Dermis blood vessel endothelial cell (primary cell): ENCODE measurements around the gene TUFT1. TPM values are rescaled to one million over a fixed set of nuclear protein-coding genes. Genes with fewer than 3 reads are reported as not detected.
A peak's percentile ranks its signal among the peaks of the same experiment; 100 is the strongest.

Experiments
- DNase-seq: peaks from one replicate; pipeline ENCODE4 v3.0.0; 2010
- total RNA-seq: library from RNA; depleted of rRNA; stranded (reverse); fragments of >200 nt; gene quantifications from 2 replicates; pipeline ENCODE4 v1.2.3, GENCODE V29; 2014

TUFT1 gene
- total RNA-seq, 1 donor from 2014 or later, result 8.2 TPM

GRCh38 chr1:151539321-151540020 lies 638 bp upstream of the TUFT1 start:
- peak; percentile 87 for DNase-seq

GRCh38 chr1:151540982-151541377 lies 871 bp downstream of the TUFT1 start:
- DNase-seq, result peak; percentile 23

GRCh38 chr1:151541752-151542151 lies 1.6 kb downstream of the TUFT1 start:
- no peak for DNase-seq

DNA sequence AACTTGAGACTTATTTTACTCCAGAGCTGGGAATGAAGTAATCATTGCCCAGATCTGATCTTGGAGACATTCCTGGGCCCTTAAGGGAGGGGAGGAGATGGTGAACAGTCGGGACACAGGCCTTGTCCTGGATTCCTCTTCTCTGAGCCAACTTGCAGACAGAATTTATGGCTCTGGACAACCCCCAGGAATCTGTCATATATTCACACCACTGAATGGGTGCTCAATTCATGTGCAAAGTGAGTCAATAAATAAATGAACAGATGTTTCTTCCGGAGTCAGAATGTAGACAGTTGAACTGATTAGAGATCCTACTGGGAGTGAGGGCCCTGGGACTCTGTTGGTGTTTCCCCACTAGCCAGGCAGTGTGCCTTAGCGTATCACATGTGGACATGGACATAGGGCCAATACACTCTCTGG lies 2.6 kb downstream of the TUFT1 start:
- no peak for DNase-seq

DNA sequence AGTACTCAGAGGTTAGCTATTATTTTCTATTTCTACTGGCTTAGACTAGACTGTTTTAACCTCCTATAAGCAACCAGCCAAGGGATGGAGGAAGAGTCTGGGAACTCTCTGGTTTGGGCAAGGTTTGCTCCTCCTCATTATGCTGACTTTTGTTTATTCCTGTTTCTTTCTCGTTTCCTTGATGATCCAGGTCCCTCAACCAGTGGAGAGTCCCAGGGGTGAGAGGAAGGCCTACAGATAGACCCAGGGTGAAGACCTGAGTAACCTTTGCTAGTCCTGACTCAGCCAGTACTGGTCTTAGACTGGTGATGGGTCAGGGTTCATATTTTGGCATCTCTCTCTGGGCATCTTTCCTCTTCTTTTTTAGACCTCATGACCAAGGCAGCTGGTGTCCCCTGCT lies 5.4 kb downstream of the TUFT1 start:
- no peak for DNase-seq

- no peak for DNase-seq
Observed at GRCh38 chr1:151546011-151546925, 6.2 kb downstream of the TUFT1 start.

- peak; percentile 89 for DNase-seq
Observed at GRCh38 chr1:151547119-151547899, 7.2 kb downstream of the TUFT1 start.

DNA sequence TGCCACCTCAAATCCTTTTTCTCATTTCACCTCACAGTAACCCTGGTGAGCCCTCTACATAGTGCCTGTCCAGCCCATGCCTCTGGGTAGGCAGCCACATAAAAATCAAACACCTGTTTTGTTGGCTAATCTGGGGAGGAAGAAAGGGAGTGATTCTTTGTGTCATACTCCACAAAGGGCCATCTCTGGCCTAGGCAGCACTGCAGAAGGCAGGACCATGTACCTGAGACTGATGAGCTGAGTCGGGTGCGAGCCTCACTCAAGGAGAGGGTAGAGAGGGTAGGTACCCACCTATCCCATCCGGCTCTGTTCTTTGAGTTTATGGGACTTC lies 7.8 kb downstream of the TUFT1 start:
- no peak for DNase-seq

DNA sequence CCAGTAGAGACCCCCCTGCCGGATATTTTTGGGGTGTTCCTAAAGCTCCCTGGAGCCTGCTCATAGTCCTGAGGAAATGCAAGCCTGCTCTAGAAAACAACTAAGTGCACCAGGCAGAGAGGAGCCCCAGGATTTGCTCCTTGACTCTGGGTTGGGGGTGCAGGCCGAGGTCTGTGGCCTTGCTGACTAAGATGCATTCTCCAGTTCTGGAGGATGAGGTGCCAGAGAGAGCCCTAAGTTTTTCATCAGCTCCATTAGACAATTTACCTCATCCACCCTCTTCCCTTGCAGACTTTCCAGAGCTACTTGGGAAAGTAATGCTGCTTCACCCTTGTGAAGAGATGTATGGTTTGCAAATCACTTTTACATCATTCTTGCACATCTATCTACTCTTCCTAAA lies 9.1 kb downstream of the TUFT1 start:
- no peak for DNase-seq

DNA sequence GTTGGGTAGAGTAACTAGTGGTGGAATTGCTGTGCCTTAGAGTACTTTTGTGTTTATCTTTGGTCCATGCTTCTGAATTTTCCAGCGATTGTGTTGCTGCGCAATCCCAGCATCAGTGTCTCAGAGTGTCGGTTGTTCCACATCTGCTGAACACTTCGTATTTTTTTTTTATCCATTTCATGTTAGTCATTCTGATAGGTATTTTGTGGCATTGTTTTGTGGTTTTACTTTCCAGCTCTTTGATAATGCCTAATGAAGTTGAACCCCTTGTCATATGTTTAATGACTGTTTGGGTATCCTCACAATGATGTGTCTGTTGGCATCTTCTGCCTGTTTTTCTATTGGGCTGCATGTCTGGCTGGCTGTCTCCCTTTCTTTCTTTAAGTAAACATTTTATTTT lies 13.6 kb downstream of the TUFT1 start:
- no peak for DNase-seq

GRCh38 chr1:151556052-151556451 lies 15.9 kb downstream of the TUFT1 start:
- DNase-seq, result no peak

GRCh38 chr1:151562661-151563060 lies 22.6 kb downstream of the TUFT1 start:
- DNase-seq, result no peak

DNA sequence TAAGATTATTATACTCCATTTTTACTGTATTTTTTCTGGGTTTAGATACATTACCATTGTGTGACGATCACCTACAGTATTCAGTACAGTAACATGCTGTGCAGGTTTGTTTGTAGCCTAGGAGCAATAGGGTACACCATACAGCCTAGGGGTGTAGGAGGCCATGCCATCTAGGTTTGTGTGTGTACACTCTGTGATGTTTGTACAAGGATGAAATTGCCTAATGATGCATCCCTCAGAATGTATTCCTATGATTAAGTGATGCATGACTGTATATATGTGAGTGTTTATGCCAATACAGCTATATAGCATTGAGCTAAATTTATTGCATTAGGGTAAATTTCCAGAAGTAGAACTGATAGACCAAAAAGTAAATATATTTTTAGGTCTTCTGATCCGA lies 23.3 kb downstream of the TUFT1 start:
- no peak for DNase-seq

DNA sequence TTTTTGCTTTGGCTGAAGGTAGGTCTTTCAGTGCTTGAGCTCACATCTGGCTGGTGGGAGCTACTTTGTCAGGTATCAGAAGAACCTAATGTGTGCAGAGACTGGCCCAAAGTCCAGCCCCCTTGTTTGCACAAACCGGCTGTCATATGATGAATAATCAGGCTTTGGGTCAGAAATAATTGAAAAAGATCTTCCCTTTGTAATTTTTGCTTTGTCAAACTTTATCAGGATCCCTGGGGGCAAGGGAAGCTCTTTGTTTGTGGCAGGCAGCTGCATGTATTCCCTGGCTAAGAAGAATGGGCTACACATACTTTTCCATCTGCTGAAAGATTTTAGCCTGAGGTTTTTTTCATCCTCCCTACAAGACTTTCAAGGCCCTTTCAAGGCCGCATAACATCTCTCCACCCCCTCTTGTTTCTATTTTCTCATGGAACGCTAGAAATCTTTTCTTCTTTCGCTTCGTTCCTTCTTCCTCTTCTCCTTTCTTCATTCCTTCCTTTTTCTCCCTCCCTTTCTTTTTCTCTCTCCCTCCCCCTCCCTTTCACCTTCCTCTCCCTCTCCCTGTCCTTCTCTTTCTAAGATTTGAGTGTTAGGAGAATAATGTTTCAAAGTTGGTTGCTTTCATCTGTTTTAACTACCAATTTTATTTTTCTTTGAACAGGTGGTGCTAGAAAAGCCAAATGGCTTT lies 25.5 kb downstream of the TUFT1 start:
- DNase-seq, result no peak

- no peak for DNase-seq
Observed at GRCh38 chr1:151568626-151569088, 28.5 kb downstream of the TUFT1 start.

DNA sequence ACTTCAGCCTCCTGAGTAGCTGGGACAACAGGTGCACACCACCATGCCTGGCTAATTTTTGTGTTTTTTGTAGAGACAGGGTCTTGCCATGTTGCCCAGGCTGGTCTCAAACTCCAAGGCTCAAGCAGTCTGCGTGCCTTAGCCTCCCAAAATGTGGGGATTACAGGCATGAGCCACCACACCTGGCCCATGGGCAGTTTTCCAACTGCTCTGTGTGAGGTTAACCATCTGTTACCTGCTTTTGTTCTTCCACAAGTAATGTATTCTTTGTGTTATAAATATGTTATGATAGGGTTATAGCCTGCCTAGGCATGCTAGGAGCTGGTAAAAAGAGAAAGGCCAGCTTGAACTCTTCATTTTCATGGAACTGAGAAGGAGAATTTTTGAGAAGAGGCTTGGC lies 30.7 kb downstream of the TUFT1 start:
- no peak for DNase-seq

DNA sequence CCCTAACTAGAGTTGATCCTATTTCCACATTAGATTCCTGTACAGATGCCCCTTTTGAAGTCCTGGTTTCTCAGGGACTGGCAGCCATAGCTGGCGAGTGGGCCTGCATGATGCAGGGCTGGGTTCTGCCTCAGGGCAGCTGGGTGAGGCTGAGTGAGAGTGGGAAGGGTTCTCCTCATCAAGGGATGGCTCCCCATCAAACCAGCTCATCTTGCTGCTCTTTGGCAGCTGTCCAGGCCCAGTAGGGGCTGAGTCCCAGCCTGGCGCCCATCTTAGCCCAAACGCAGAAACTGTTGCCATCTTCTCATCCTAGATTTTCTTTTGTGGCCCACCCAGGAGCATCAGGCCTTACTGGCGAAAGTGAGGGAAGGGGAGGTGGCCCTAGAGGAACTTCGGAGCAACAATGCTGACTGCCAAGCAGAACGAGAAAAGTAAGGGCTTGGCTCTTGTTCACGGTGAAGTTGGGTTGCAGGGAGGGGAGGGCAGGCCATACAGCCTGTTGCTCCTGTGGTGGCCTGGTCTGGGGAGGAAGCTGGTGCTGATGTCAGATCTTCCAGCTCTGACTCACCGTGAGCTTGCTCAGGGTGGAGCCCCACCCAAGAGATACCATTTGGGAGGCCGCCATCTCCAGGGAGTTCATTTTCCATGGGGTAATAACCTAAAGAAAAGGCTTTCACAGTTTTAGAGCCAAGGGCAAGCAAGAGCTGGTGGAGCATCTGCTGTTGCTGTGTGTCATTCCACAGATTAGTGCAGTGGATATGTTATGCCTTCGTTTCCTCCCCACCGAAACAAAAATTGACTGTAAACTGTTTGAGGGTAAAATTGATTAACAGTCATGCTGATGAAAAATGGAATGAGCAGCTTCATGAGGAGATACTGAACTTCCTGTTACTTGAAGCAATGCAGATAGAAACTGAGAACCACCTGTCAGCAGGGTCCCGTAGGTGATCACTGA lies 34.7 kb downstream of the TUFT1 start:
- peak; percentile 27 for DNase-seq

DNA sequence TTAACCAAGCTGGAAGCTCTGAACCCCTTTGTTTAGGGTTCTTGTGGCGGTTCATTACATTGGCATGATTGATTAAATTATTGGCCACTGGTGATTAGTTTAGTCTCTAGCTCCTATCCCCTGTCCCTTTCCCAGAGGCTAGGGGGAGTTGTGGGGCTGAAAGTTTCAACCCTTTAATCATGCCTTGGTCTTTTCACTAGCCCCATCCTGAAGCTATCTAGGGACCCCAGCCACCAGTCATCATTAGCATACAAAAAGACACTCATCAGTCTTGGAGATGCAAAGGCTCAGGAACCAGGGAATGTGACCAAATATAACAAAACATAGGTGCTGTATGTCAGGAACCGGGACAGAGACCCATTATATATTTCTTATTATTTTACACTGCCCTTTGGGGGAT lies 37.1 kb downstream of the TUFT1 start:
- DNase-seq, result no peak

GRCh38 chr1:151578941-151579340 lies 38.8 kb downstream of the TUFT1 start:
- no peak for DNase-seq

DNA sequence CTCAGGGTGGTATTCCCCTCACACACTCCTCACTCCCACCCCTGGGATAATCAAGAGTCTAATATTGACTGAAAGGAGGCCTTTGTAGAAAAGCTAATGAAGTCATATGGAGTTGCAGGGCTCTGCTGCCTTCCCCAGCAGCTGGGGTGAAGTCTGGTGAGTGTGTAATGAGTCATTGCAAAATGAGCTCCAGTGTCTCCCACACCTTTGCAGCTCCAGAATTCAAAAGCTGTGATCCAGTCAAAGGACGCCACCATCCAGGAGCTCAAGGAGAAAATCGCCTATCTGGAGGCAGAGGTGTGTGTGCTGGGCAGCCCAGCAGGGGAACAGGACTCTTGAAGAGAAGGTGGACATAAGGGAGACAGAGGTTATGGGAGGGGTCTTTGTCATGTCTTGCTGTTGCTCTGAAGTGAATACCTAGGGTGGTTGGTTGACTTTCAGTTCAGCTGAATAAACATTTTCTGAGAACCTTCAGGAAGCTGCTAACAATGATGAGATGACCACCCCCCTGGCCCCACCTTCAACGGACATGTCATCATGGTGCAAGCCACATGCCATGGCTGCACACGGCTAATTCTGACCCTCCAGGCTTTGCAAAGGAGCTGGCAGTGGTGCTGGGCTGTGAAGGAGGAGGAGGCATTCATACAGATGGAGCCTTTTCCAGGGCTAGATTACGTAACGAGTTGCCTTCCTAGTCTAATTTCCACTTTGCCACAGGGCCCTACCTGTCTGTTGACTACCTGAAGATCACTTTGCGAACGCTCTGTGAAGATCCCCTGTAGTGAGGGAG lies 39.5 kb downstream of the TUFT1 start:
- no peak for DNase-seq

GRCh38 chr1:151581451-151581850 lies 41.3 kb downstream of the TUFT1 start:
- DNase-seq, result no peak
